Measurements from ENCODE around the gene CHPF2. TPM values are rescaled to one million over a fixed set of nuclear protein-coding genes. Genes with fewer than 3 reads are reported as not detected.

The CHPF2 gene, protein sequence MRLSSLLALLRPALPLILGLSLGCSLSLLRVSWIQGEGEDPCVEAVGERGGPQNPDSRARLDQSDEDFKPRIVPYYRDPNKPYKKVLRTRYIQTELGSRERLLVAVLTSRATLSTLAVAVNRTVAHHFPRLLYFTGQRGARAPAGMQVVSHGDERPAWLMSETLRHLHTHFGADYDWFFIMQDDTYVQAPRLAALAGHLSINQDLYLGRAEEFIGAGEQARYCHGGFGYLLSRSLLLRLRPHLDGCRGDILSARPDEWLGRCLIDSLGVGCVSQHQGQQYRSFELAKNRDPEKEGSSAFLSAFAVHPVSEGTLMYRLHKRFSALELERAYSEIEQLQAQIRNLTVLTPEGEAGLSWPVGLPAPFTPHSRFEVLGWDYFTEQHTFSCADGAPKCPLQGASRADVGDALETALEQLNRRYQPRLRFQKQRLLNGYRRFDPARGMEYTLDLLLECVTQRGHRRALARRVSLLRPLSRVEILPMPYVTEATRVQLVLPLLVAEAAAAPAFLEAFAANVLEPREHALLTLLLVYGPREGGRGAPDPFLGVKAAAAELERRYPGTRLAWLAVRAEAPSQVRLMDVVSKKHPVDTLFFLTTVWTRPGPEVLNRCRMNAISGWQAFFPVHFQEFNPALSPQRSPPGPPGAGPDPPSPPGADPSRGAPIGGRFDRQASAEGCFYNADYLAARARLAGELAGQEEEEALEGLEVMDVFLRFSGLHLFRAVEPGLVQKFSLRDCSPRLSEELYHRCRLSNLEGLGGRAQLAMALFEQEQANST
- 10 to 100 TPM; 34.5 to 58.5 (median 40.2) TPM for total RNA-seq

DNA sequence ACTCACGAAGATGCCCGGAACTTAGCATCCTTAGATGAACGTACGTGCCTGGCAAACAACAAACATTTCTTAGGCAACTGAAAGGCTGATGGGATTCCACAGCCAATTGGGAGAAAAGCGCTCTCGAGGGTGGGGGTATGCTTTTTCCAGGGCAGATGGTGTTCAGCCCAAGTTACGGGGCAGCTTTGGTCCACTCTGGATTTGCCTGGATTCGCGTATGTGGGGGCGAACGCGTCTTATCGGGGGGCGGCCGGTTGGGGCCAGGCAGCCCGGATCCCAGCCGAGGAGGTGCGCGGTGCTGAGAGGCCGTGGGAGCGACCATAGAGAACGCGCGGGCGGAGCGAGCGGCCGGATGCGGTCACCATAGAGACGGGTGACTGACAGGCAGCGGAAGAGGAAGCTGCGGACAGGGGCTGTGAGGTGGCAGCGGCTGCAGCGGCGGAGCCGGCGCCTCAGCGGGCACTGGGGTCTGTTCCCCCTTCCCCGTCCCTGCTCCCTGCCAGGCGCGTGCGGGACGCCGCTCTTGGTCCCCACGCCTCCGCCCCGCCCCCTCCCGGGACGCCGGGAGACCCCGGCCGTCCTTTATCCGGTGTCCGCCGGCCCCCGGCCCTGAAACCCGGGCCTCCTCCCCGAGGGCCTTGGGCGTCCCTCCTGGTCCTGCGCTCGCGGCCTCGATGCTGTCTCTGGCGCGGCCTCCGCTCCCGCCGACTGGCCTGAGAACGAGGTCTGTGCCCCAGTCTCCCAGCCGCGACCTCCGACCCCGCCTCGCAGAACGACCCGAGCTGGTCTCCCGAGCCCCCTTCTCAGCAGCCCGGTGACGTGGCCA lies at the start of gene CHPF2:
Gene CHPF2, plus strand, starts transcription at position 393 of the 826 bp plus-strand sequence. CDS start 1,529 bp downstream, outside the sequence.
- H3K9me3 ChIP-seq = no peaks in the 10 kb centered on the region
- H3K4me1 ChIP-seq = peaks cover 0 to 43% (median 21%) of the 10 kb centered on the region in 4 donors
- peaks cover 0 to 27% (median 6%) of the 10 kb centered on the region in 3 donors for H3K36me3 ChIP-seq
- 1 to 2% methylated on average over 21 to 51 of the region's 79 CpGs for WGBS, 2 donors
- H3K27me3 ChIP-seq = no peaks in the 10 kb centered on the region
- peak; percentile 82 to 83 for DNase-seq (ENCODE audit: low spot score in 2 of 2)
- H3K27ac ChIP-seq = peak within 1 kb of the TSS; percentile 19 to 86 (median 84)
- peak within 1 kb of the TSS; percentile 57 to 99 (median 92) for H3K4me3 ChIP-seq
- TF ChIP-seq POLR2A (IDR thresholded peaks at IDR 0.05) (peak; percentile 55 to 63), EP300 (IDR thresholded peaks at IDR 0.05) (peak in 1 of 2 donors; percentile 68), CTCF (IDR thresholded peaks at IDR 0.05) (peak in 1 of 5 experiments; percentile 27)

DNA sequence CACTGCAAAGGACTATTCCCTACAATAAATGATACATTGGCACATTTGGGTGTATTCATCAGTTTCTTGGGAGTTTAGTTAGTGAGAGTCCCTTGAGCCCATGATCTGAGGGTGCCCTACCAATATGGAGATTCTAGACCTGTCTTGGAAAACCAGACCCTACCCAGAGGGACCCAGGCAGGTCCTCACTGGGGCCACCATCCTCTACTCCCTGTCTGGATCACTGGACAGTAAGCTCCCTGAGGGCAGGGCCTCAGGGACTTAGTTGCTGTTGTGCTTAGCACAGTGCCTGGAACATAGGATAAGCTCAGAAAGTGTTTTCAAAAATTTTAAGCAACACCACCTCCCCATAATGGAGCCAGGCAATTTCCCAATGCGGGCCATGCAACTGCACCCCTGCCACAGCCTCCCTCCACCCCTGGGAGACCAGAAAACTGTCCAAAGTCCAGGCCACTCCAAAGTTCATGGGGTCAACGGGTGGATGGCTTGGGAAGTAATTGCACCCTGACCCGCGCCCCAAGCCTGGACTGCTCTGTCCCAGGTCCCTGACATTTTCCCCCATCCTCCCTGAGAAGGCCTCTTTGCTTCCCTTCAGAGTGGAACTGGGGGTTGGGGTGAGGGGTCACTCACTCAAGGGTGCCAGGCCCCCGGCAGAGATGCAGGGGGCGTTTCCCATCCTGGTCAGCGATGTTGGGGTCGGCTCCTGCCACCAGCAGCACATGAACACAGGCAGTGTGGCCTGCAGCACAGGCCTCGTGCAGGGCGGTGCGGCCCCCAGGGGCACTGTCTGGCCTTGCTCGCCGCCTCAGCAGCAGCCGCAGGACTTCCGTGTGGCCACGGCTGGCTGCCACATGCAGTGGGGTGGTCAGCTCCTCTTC lies 46.3 kb upstream of the CHPF2 start:
- Histone ChIP-seq H3K27ac (no peak overlapping the region), H3K27me3 (peaks cover 0 to 16% of the 10 kb centered on the region in 2 donors), H3K4me3 (no peak overlapping the region), H3K36me3 (no peaks in the 10 kb centered on the region), H3K9me3 (no peaks in the 10 kb centered on the region), H3K4me1 (no peaks in the 10 kb centered on the region)
- TF ChIP-seq EP300 (IDR thresholded peaks at IDR 0.05) = no peak
- no peak for TF ChIP-seq CTCF (IDR thresholded peaks at IDR 0.05)
- TF ChIP-seq POLR2A (IDR thresholded peaks at IDR 0.05) = no peak
- WGBS, 2 donors = 72 to 84% methylated on average over 5 to 10 of the region's 16 CpGs
- DNase-seq (ENCODE audit: low spot score in 2 of 2) = no peak

DNA sequence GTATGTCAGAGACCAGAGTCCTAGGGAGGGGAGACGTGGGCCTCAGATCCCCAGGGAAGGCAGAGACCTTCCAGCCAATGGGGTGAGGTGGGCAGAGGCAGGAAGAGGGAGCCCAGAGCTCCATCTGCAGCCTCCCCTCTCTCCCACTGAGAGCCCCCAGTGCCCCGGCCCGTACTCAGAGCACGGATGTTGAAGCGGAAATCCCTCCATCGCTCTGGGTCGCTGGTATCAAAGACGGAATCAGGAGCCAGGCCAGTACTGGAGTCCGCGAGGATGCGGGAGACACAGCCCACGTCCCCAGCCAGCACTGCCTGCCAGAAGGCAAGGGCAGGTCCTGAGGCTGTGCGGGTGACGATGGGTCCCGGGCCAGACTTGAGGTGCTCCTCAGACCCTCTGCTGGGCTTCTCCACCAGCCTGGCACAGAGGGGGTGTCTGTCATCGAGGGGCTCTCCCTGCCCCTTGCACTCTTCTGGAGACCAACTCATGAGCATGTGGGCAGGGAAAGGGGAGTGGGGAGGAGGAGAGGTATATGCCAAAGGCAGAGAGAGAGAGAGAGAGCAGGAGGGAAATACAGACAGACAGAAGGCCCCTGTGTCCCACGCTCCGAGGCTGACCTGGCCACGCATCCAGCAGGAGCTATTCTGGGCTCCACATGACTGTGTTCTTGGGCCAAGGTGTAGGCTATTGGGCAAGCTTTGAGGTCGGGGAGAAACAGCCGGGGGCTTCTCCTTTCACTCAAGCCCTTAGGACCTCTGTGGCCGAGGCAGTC lies 45.5 kb upstream of the CHPF2 start, which contains the start of gene ASB10:
Gene ASB10, minus strand, starts transcription at position 611 of the 769 bp plus-strand sequence. Its CDS starts 120 bp downstream, at position 491.
- no peak for DNase-seq (ENCODE audit: low spot score in 2 of 2)
- TF ChIP-seq EP300 (IDR thresholded peaks at IDR 0.05) = no peak
- TF ChIP-seq POLR2A (IDR thresholded peaks at IDR 0.05) = no peak
- no peak for TF ChIP-seq CTCF (IDR thresholded peaks at IDR 0.05)
- Histone ChIP-seq H3K4me3 (no peak within 1 kb of the TSS), H3K27me3 (peaks cover 0 to 11% of the 10 kb centered on the region in 2 donors), H3K36me3 (no peaks in the 10 kb centered on the region), H3K9me3 (no peaks in the 10 kb centered on the region), H3K27ac (no peak within 1 kb of the TSS), H3K4me1 (no peaks in the 10 kb centered on the region)
- WGBS, 2 donors = 55 to 70% methylated on average over 15 to 22 of the region's 22 CpGs

All from tibial nerve (tissue), 4 donors.